HUES64 (cell line): ENCODE results near the gene SCAPER.

Experiments
- H3K27ac ChIP-seq: 2 replicates; pipeline ENCODE4 v1.7.0; 2013; ENCODE audit warnings: low read depth, low read length, inconsistent platforms
- H3K27me3 ChIP-seq: 2 replicates; pipeline ENCODE4 v1.6.1; 2013; ENCODE audit warnings: mild to moderate bottlenecking, low read length; ENCODE audit not compliant: insufficient read depth
- H3K36me3 ChIP-seq: 2 replicates; pipeline ENCODE4 v1.6.1; 2013; ENCODE audit warnings: mild to moderate bottlenecking, low read length; ENCODE audit not compliant: insufficient read depth
- H3K4me1 ChIP-seq: 2 replicates; pipeline ENCODE4 v1.6.1; 2013; ENCODE audit warnings: mild to moderate bottlenecking, low read length, moderate library complexity; ENCODE audit not compliant: insufficient read depth
- H3K4me3 ChIP-seq: 2 replicates; pipeline ENCODE4 v1.5.1; 2013; ENCODE audit warnings: mild to moderate bottlenecking, low read length, moderate library complexity
- H3K9ac ChIP-seq: 2 replicates; pipeline ENCODE4 v1.6.1; 2013; ENCODE audit warnings: mild to moderate bottlenecking, low read depth, low read length
- H3K9me3 ChIP-seq: 2 replicates; pipeline ENCODE4 v1.6.1; 2013; ENCODE audit warnings: low read depth, low read length; ENCODE audit not compliant: insufficient read depth
- WGBS: fragments of 150-250, 120-280 bp; methylation state at CpG from one replicate; pipeline ENCODE4 v1.1.7; 2013; ENCODE audit warnings: missing lambda C conversion rate; 5-methylcytosine and 5-hydroxymethylcytosine counted together

SCAPER gene

DNA sequence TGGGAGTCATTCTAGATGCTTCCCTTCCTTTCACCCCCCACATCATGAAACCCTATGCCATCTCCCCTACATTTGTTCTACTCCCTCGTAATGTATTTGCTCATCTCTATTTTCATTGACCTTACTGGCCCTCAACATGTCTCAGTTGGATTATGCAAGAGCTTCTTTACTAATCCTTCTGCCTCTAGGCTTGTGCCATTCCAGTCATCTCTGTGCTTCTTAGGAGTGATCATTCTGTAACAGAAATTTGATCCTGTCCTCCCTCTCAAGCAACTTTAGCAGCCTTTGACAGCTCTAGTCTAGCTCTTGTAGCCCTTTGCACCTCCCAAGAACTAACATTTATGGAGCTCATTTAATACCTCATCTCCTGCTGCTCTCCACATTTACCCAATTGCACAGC is 503.9 kb downstream of the SCAPER start:
- H3K4me1 ChIP-seq, result peaks cover 17% of the 10 kb centered on the region
- no peak overlapping the region for H3K9ac ChIP-seq
- no peak overlapping the region for H3K27ac ChIP-seq
- H3K9me3 ChIP-seq, result no peaks in the 10 kb centered on the region
- no peaks in the 10 kb centered on the region for H3K36me3 ChIP-seq
- no peak overlapping the region for H3K4me3 ChIP-seq
- H3K27me3 ChIP-seq, result no peaks in the 10 kb centered on the region
- WGBS, result 90% methylated on average over 1 of the region's 1 CpG

DNA sequence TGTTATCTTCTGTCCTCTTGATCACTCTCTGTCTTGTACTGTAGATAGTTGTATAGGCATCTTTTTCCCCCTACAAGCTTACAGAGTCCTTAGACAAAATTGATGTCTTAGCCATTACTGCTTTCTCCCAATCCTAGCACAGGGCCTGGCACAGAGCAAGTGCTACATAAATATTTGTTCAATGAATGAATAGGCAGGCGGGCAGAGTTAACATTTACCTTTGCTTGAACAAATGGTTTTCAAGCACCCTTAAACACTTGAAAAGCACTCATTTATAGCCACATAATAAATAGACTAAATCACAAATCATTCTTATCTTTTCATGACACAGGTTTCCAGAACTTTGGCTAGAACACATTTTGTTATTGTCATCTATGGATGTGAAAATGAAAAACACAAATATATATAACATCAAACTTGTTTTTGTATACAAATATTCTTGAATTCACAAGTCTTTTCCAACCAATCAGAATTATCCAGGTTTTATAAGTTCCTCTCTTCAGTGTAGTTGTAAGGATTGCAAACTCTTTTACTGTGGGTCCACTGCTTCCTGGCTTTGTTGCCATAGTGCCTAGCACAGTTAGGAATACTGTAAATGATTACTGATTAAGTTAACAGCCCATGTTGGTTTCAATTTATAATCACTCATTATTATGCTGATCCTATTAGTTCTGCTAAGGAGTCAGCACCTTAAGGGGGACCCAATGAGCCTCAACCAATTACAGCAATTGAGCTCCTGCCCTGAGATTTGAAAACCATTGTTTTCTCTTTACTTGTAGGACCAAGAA is 506.6 kb downstream of the SCAPER start:
- Histone ChIP-seq H3K4me1 (peaks cover 17% of the 10 kb centered on the region), H3K4me3 (no peak overlapping the region), H3K27me3 (no peaks in the 10 kb centered on the region), H3K36me3 (no peaks in the 10 kb centered on the region), H3K27ac (no peak overlapping the region), H3K9ac (no peak overlapping the region), H3K9me3 (no peaks in the 10 kb centered on the region)
- 90% methylated on average over 1 of the region's 1 CpG for WGBS

DNA sequence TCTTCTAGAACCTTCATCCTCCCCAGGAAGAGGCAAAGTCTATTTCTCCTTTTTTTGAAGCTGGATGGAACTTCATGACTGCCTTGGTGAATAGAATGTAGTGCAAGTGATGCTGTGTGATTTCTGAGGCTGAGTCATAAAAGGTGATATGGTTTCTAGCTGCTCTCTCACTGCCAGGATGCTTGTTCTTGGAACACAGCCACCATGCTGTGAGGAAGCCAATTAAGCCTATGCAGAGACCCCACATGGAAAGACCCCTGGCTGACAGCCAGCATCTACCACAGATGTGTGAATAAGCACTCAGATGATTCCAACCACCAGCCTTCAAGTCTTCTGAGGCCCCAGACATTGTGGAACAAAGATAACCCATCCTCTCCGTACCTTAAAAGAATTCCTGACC is 511.5 kb downstream of the SCAPER start:
- 100% methylated on average over 1 of the region's 1 CpG for WGBS
- H3K4me3 ChIP-seq, result no peak overlapping the region
- H3K9me3 ChIP-seq, result no peaks in the 10 kb centered on the region
- no peak overlapping the region for H3K9ac ChIP-seq
- 0 out of 2 replicates have a peak, but pooled peaks cover under 1% of the 10 kb centered on the region for H3K4me1 ChIP-seq
- H3K27ac ChIP-seq, result no peak overlapping the region
- no peaks in the 10 kb centered on the region for H3K27me3 ChIP-seq
- no peaks in the 10 kb centered on the region for H3K36me3 ChIP-seq

DNA sequence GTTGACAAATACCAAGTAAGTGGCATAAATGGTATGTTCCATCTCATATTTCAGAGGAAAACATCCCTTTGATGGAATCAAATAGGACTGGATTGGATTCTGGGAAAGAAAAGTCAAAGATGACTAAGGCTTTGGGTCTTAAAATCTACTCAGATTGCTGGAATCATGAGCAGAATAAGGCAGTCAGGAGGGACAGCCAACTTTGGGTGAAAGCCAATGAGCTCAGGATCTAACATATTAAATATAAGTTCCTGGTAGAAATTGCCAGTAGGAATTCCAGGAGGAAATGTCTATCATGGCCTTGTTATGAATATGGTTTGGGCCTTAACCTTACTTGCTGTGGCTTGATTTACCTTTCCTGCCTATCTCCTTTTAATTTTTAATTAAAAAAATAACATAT is 513.3 kb downstream of the SCAPER start:
- no peaks in the 10 kb centered on the region for H3K27me3 ChIP-seq
- H3K9ac ChIP-seq, result no peak overlapping the region
- H3K4me3 ChIP-seq, result no peak overlapping the region
- no peaks in the 10 kb centered on the region for H3K4me1 ChIP-seq
- H3K9me3 ChIP-seq, result no peaks in the 10 kb centered on the region
- H3K36me3 ChIP-seq, result no peaks in the 10 kb centered on the region
- H3K27ac ChIP-seq, result no peak overlapping the region

DNA sequence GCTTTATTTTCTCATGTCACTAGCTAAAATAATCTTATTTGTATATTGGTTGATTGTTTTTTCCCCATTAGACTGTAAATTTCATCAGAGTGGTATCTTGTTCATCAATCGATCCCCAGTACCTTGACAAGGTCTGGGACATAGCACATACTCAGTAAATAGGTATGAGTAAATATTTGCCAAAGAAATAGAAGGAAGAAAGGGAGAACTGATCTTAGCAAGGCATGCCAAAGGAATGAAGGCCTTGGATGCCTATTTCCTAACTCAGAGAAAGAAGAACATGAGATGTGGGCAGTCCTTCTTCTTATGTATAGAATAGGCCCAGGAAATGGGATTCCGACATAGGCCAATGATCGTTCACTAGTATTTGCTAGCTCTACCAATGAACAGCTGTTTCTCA is 513.8 kb downstream of the SCAPER start:
- Histone ChIP-seq H3K36me3 (no peaks in the 10 kb centered on the region), H3K9me3 (no peaks in the 10 kb centered on the region), H3K27me3 (no peaks in the 10 kb centered on the region), H3K4me3 (no peak overlapping the region), H3K27ac (no peak overlapping the region), H3K4me1 (no peaks in the 10 kb centered on the region), H3K9ac (no peak overlapping the region)
- WGBS, result 98% methylated on average over 3 of the region's 3 CpGs

DNA sequence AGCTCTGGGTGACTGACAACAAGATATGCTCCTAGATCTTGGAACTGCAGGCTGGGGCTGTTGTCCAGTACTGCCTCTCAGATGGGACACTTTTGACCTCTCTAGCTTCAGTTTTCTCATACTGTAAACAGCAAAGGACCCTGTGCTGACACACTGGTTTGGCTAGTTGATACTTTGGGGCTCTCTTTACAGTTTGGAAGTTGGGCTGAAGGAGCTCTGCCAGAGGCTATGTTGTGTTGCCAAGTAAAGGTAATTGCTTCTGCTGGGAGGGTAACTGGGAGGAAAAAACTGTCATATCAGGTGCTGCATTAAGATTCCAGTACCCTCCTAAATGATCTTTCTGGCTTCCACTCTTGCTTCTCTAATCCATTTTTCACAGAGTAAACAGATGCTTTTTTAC is 514.6 kb downstream of the SCAPER start:
- Histone ChIP-seq H3K9me3 (no peaks in the 10 kb centered on the region), H3K36me3 (no peaks in the 10 kb centered on the region), H3K27ac (no peak overlapping the region), H3K4me1 (no peaks in the 10 kb centered on the region), H3K27me3 (no peaks in the 10 kb centered on the region), H3K9ac (no peak overlapping the region), H3K4me3 (no peak overlapping the region)

DNA sequence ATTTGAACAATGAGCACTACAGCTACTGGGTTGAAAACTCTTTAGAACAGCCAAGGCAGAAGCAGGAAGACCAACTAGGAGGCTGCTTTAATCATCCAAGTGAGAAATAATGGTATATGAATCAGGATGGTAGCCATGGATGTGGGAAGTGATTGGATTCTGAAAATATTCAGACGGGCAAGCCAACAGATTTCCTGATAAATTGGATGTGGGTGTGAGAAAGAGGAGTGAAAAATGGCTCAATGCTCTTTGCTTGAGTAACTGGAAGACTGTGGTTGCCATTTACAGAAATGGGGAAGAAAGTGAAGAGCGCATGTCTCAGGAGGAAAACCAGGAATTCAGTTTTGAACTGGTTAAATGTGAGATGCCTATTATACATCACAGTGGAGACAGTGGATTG is 518.2 kb downstream of the SCAPER start:
- Histone ChIP-seq H3K9ac (no peak overlapping the region), H3K27ac (no peak overlapping the region), H3K27me3 (no peaks in the 10 kb centered on the region), H3K4me3 (no peak overlapping the region), H3K4me1 (no peaks in the 10 kb centered on the region), H3K9me3 (no peaks in the 10 kb centered on the region), H3K36me3 (no peaks in the 10 kb centered on the region)
- WGBS, result 92% methylated on average over 2 of the region's 2 CpGs

DNA sequence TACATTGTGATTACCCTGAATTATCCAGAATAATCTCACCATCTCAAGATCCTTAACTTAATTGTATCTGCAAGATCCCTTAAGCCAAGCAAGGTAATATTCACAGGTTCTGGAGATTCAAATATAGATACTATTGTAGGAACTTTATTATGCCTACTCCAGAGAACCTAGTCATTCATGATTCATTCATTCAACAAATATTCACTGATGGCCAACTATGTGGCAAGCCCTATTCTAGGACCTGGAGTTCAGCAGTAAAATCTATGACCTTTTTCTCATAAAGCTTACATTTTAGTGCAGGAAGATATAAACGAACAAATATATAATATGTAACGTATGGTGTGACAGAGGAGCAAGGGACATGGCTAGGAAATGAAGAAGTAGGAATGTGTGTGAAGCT is 519.0 kb downstream of the SCAPER start:
- Histone ChIP-seq H3K27ac (no peak overlapping the region), H3K9me3 (no peaks in the 10 kb centered on the region), H3K4me3 (no peak overlapping the region), H3K9ac (no peak overlapping the region), H3K36me3 (no peaks in the 10 kb centered on the region), H3K4me1 (no peaks in the 10 kb centered on the region), H3K27me3 (no peaks in the 10 kb centered on the region)
- 93% methylated on average over 2 of the region's 2 CpGs for WGBS

DNA sequence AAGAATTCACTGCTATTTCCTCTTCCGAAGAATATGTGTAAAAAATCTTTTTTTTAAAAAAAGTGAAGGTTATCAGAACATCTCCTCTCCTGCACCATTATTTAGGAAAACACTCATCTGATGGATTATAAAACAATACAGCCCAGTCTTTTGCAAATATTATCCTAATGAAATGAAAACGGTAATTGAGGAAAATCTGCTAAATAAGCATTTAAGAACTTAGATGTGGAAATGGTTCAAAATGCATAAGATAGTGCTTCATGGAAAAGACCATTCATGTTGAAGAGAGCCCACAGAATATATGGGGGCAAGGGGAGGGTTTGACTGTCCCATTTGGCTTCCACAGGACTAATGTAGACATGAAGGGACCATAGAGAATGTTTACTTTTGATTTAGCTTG is 520.7 kb downstream of the SCAPER start:
- 100% methylated on average over 1 of the region's 2 CpGs for WGBS
- H3K27me3 ChIP-seq, result no peaks in the 10 kb centered on the region
- no peak overlapping the region for H3K4me3 ChIP-seq
- H3K9ac ChIP-seq, result no peak overlapping the region
- no peaks in the 10 kb centered on the region for H3K36me3 ChIP-seq
- no peak overlapping the region for H3K27ac ChIP-seq
- no peaks in the 10 kb centered on the region for H3K4me1 ChIP-seq
- no peaks in the 10 kb centered on the region for H3K9me3 ChIP-seq

DNA sequence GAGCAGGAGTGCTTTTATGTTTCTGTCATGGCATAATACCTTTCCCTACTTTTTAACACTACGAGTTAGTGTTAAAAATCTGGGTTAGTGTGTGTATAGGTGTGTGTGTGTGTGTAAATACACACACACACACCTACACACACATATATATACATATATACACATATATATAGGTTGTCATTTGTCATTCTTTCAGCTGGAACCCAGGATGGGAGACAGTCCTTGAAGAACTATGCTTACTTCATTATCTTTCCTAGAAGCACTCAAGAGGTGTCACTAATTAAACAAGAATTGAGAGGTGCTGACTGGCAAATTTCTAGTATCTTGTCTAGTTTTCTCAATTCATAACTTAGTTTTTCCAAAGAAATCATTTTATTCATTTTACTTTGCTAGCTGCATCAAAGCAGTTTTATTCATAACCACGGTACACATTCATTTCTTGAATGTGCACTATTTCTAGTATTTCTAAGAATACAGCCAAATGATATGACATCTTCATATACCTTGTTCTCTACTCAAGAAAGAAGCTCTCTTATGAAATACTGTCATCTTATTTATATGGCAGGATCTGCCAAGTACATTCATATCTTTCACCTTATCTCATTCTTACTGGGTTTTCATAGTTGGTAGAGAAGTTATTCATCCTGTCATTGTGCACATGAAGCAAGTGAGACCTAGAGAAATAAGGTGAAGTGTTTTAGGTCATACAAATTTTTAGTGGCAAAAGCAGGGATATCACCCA is 522.0 kb downstream of the SCAPER start:
- no peaks in the 10 kb centered on the region for H3K27me3 ChIP-seq
- no peak overlapping the region for H3K9ac ChIP-seq
- H3K4me1 ChIP-seq, result no peaks in the 10 kb centered on the region
- no peak overlapping the region for H3K27ac ChIP-seq
- no peaks in the 10 kb centered on the region for H3K36me3 ChIP-seq
- WGBS, result 86% methylated on average over 1 of the region's 2 CpGs
- H3K4me3 ChIP-seq, result no peak overlapping the region
- H3K9me3 ChIP-seq, result no peaks in the 10 kb centered on the region

DNA sequence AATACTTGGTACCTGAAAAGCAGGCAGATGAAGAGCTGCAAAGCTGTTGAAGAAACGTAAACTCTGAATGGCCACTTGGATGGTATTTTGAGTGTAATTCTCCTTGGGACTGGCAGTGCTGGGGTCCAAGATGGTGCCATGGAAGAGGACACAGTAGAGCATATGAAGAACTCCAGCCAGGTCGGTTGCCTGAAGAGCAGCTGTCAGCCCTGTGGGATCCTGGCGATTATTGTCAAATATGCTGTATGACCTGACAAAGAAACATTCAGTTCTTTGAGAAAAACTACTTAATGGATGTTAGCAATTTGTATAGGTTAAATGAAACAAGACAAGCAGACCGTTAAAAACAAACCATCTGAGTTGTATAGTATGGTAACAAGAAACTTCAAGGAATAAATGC is 523.8 kb downstream of the SCAPER start:
- H3K36me3 ChIP-seq, result no peaks in the 10 kb centered on the region
- H3K27ac ChIP-seq, result no peak overlapping the region
- 95% methylated on average over 4 of the region's 4 CpGs for WGBS
- H3K4me3 ChIP-seq, result no peak overlapping the region
- no peaks in the 10 kb centered on the region for H3K9me3 ChIP-seq
- H3K9ac ChIP-seq, result no peak overlapping the region
- no peaks in the 10 kb centered on the region for H3K27me3 ChIP-seq
- peaks cover 8% of the 10 kb centered on the region; the same call in 1 of the 2 replicates for H3K4me1 ChIP-seq
